A549 (cell line): ENCODE results near the gene CHST5.

Experiments
- CEBPB ChIP-seq, 2 experiments: fragments of >200 bp in 1 of 2; sonication (Bioruptor Twin) in 1 of 2; formaldehyde crosslinking in 1 of 2; IDR thresholded peaks; 2 replicates each; pipeline ENCODE4 v1.6.1; 2012 to 2016
- CTCF ChIP-seq: fragments of >200 bp; sonication (Bioruptor Twin); formaldehyde crosslinking; IDR thresholded peaks from 3 replicates; pipeline ENCODE4 v1.5.1; 2016
- EP300 ChIP-seq, 2 experiments: fragments of >200 bp; sonication (Bioruptor Twin); formaldehyde crosslinking; IDR thresholded peaks; 2 replicates in 1 of 2; 3 replicates in 1 of 2; pipeline ENCODE4 v1.6.1; 2016 to 2017
- MAFK ChIP-seq: fragments of 450-650 bp; IDR thresholded peaks from 2 replicates; pipeline ENCODE4 v1.6.1; 2014; ENCODE audit not compliant: partially characterized antibody

GRCh38 chr16:75527825-75528299, 8.0 kb downstream of the CHST5 start:
- TF ChIP-seq EP300 (IDR thresholded peaks at IDR 0.05) = no peak
- TF ChIP-seq CTCF = no peak
- TF ChIP-seq CEBPB (IDR thresholded peaks at IDR 0.05) = no peak
- no peak for TF ChIP-seq MAFK
